ENCODE results near the gene LYPD6B.
A peak's percentile ranks its signal among the peaks of the same experiment; 100 is the strongest.

The LYPD6B gene

GRCh38 chr2:149223472-149224095 is 185.1 kb downstream of the LYPD6B start:
- H4K5ac ChIP-seq (ENCODE audit: low read length), result no peak overlapping the region
- peaks cover 19% of the 10 kb centered on the region for H3K4me1 ChIP-seq (ENCODE audit: control insufficient read depth, low read depth, low read length)
- H3K27ac ChIP-seq (ENCODE audit: low read depth, low read length), result no peak overlapping the region
- H3K4ac ChIP-seq (ENCODE audit: low read depth, low read length), result no peak overlapping the region
- H3K56ac ChIP-seq (ENCODE audit: low read length), result no peak overlapping the region
- H3K4me3 ChIP-seq (ENCODE audit: low read length), result no peak overlapping the region
- peak; percentile 73 for DNase-seq
- H3K36me3 ChIP-seq (ENCODE audit: control insufficient read depth, insufficient read depth, low read length), result no peaks in the 10 kb centered on the region
- no peak overlapping the region for H3K4me2 ChIP-seq (ENCODE audit: low read length)
- H3K23ac ChIP-seq (ENCODE audit: low read length), result no peak overlapping the region
- H2BK5ac ChIP-seq (ENCODE audit: low read length), result no peak overlapping the region
- H3K79me1 ChIP-seq (ENCODE audit: low read length), result no peaks in the 10 kb centered on the region
- H3K27me3 ChIP-seq (ENCODE audit: insufficient read depth, low read length, poor library complexity), result no peaks in the 10 kb centered on the region
- H2AK5ac ChIP-seq (ENCODE audit: low read length), result no peak overlapping the region
- H3K18ac ChIP-seq (ENCODE audit: low read length), result no peak overlapping the region
- no peak overlapping the region for H2BK120ac ChIP-seq (ENCODE audit: low read depth, low read length)
- H2BK15ac ChIP-seq (replicated peaks; ENCODE audit: low read depth), result no peak overlapping the region
- H3K9ac ChIP-seq (ENCODE audit: low read length), result no peak overlapping the region
- no peak overlapping the region for H4K8ac ChIP-seq (ENCODE audit: low read depth, low read length)
- no peaks in the 10 kb centered on the region for H3K79me2 ChIP-seq (ENCODE audit: control insufficient read depth, insufficient read depth, low read length)
- WGBS (ENCODE audit: extremely low coverage, insufficient coverage, low lambda C conversion rate), result no CpG with 5 or more reads among the region's 2 CpGs

- H3K4me3 ChIP-seq (ENCODE audit: low read length), result no peak overlapping the region
- H3K4me2 ChIP-seq (ENCODE audit: low read length), result no peak overlapping the region
- WGBS (ENCODE audit: extremely low coverage, insufficient coverage, low lambda C conversion rate), result no CpG with 5 or more reads among the region's 5 CpGs
- no peak overlapping the region for H3K4ac ChIP-seq (ENCODE audit: low read depth, low read length)
- no peak overlapping the region for H4K5ac ChIP-seq (ENCODE audit: low read length)
- peak; percentile 37 for DNase-seq
- H3K23ac ChIP-seq (ENCODE audit: low read length), result no peak overlapping the region
- no peaks in the 10 kb centered on the region for H3K36me3 ChIP-seq (ENCODE audit: control insufficient read depth, insufficient read depth, low read length)
- no peaks in the 10 kb centered on the region for H3K79me1 ChIP-seq (ENCODE audit: low read length)
- no peak overlapping the region for H3K18ac ChIP-seq (ENCODE audit: low read length)
- no peak overlapping the region for H2BK5ac ChIP-seq (ENCODE audit: low read length)
- H3K4me1 ChIP-seq (ENCODE audit: control insufficient read depth, low read depth, low read length), result peaks cover 15% of the 10 kb centered on the region
- no peak overlapping the region for H2AK5ac ChIP-seq (ENCODE audit: low read length)
- no peak overlapping the region for H2BK15ac ChIP-seq (replicated peaks; ENCODE audit: low read depth)
- H3K27ac ChIP-seq (ENCODE audit: low read depth, low read length), result no peak overlapping the region
- no peak overlapping the region for H4K8ac ChIP-seq (ENCODE audit: low read depth, low read length)
- no peak overlapping the region for H3K56ac ChIP-seq (ENCODE audit: low read length)
- H3K27me3 ChIP-seq (ENCODE audit: insufficient read depth, low read length, poor library complexity), result no peaks in the 10 kb centered on the region
- H3K79me2 ChIP-seq (ENCODE audit: control insufficient read depth, insufficient read depth, low read length), result no peaks in the 10 kb centered on the region
- no peak overlapping the region for H2BK120ac ChIP-seq (ENCODE audit: low read depth, low read length)
- no peak overlapping the region for H3K9ac ChIP-seq (ENCODE audit: low read length)
Measured at GRCh38 chr2:149224543-149224942, 186.0 kb downstream of the LYPD6B start.

GRCh38 chr2:149225446-149225845 is 186.9 kb downstream of the LYPD6B start:
- Histone ChIP-seq H2BK15ac (replicated peaks; ENCODE audit: low read depth) (no peak overlapping the region), H3K36me3 (ENCODE audit: control insufficient read depth, insufficient read depth, low read length) (no peaks in the 10 kb centered on the region), H3K56ac (ENCODE audit: low read length) (no peak overlapping the region), H3K9ac (ENCODE audit: low read length) (no peak overlapping the region), H2AK5ac (ENCODE audit: low read length) (no peak overlapping the region), H3K27me3 (ENCODE audit: insufficient read depth, low read length, poor library complexity) (no peaks in the 10 kb centered on the region), H3K4me1 (ENCODE audit: control insufficient read depth, low read depth, low read length) (peaks cover 11% of the 10 kb centered on the region), H4K5ac (ENCODE audit: low read length) (no peak overlapping the region), H3K79me1 (ENCODE audit: low read length) (no peaks in the 10 kb centered on the region), H3K79me2 (ENCODE audit: control insufficient read depth, insufficient read depth, low read length) (no peaks in the 10 kb centered on the region), H4K8ac (ENCODE audit: low read depth, low read length) (no peak overlapping the region), H3K18ac (ENCODE audit: low read length) (no peak overlapping the region), H3K4me3 (ENCODE audit: low read length) (no peak overlapping the region), H3K4ac (ENCODE audit: low read depth, low read length) (no peak overlapping the region), H3K4me2 (ENCODE audit: low read length) (no peak overlapping the region), H2BK5ac (ENCODE audit: low read length) (no peak overlapping the region), H2BK120ac (ENCODE audit: low read depth, low read length) (no peak overlapping the region), H3K27ac (ENCODE audit: low read depth, low read length) (no peak overlapping the region), H3K23ac (ENCODE audit: low read length) (no peak overlapping the region)
- no peak for DNase-seq
- WGBS (ENCODE audit: extremely low coverage, insufficient coverage, low lambda C conversion rate), result no CpG with 5 or more reads among the region's 2 CpGs

- Histone ChIP-seq H3K4ac (ENCODE audit: low read depth, low read length) (no peak overlapping the region), H2BK5ac (ENCODE audit: low read length) (no peak overlapping the region), H3K79me2 (ENCODE audit: control insufficient read depth, insufficient read depth, low read length) (no peaks in the 10 kb centered on the region), H3K36me3 (ENCODE audit: control insufficient read depth, insufficient read depth, low read length) (no peaks in the 10 kb centered on the region), H3K4me2 (ENCODE audit: low read length) (no peak overlapping the region), H3K23ac (ENCODE audit: low read length) (no peak overlapping the region), H2AK5ac (ENCODE audit: low read length) (no peak overlapping the region), H3K4me1 (ENCODE audit: control insufficient read depth, low read depth, low read length) (peaks cover 11% of the 10 kb centered on the region), H3K56ac (ENCODE audit: low read length) (no peak overlapping the region), H2BK15ac (replicated peaks; ENCODE audit: low read depth) (no peak overlapping the region), H3K4me3 (ENCODE audit: low read length) (no peak overlapping the region), H2BK120ac (ENCODE audit: low read depth, low read length) (no peak overlapping the region), H3K27me3 (ENCODE audit: insufficient read depth, low read length, poor library complexity) (no peaks in the 10 kb centered on the region), H4K8ac (ENCODE audit: low read depth, low read length) (no peak overlapping the region), H3K27ac (ENCODE audit: low read depth, low read length) (no peak overlapping the region), H3K79me1 (ENCODE audit: low read length) (no peaks in the 10 kb centered on the region), H3K9ac (ENCODE audit: low read length) (no peak overlapping the region), H4K5ac (ENCODE audit: low read length) (no peak overlapping the region), H3K18ac (ENCODE audit: low read length) (no peak overlapping the region)
- DNase-seq, result no peak
- no CpG with 5 or more reads among the region's 6 CpGs for WGBS (ENCODE audit: extremely low coverage, insufficient coverage, low lambda C conversion rate)
Measured at GRCh38 chr2:149226790-149227189, 188.3 kb downstream of the LYPD6B start.

DNA sequence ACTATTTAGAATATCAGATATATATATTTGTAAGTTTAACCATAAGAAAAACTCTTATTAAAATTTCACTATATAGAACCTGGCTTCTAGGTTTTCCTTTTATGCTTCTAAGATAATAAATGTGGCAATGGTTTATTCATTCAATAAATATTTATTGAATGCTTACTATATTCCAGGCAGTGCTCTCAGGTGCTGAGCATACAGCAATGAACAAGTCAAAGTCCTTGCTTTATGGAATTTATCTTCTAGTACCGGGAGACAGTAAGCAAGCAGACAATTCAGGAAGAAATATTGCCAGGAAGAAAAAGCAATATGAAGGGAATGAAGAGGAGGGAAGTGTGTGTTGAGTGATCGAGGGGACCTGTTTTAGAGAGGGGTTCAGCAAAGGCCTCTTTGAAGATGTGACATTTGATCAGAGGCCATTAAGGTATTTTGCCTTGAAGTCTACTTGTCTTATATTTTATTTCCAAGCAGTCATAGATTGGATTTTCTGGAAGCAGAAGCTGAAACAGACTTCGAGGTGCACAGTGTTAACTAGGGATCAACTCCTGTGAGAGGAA is 197.4 kb downstream of the LYPD6B start:
- Histone ChIP-seq H3K9ac (ENCODE audit: low read length) (no peak overlapping the region), H3K36me3 (ENCODE audit: control insufficient read depth, insufficient read depth, low read length) (no peaks in the 10 kb centered on the region), H3K27ac (ENCODE audit: low read depth, low read length) (no peak overlapping the region), H2BK120ac (ENCODE audit: low read depth, low read length) (no peak overlapping the region), H4K5ac (ENCODE audit: low read length) (no peak overlapping the region), H3K56ac (ENCODE audit: low read length) (no peak overlapping the region), H3K79me1 (ENCODE audit: low read length) (no peaks in the 10 kb centered on the region), H4K8ac (ENCODE audit: low read depth, low read length) (no peak overlapping the region), H2AK5ac (ENCODE audit: low read length) (no peak overlapping the region), H3K27me3 (ENCODE audit: insufficient read depth, low read length, poor library complexity) (no peaks in the 10 kb centered on the region), H3K18ac (ENCODE audit: low read length) (no peak overlapping the region), H3K4me1 (ENCODE audit: control insufficient read depth, low read depth, low read length) (no peaks in the 10 kb centered on the region), H3K4me3 (ENCODE audit: low read length) (no peak overlapping the region), H3K4ac (ENCODE audit: low read depth, low read length) (no peak overlapping the region), H3K4me2 (ENCODE audit: low read length) (no peak overlapping the region), H2BK15ac (replicated peaks; ENCODE audit: low read depth) (no peak overlapping the region), H3K79me2 (ENCODE audit: control insufficient read depth, insufficient read depth, low read length) (no peaks in the 10 kb centered on the region), H2BK5ac (ENCODE audit: low read length) (no peak overlapping the region), H3K23ac (ENCODE audit: low read length) (no peak overlapping the region)
- WGBS (ENCODE audit: extremely low coverage, insufficient coverage, low lambda C conversion rate), result no CpG with 5 or more reads among the region's 3 CpGs
- DNase-seq, result no peak

GRCh38 chr2:149236410-149236809 is 197.9 kb downstream of the LYPD6B start:
- Histone ChIP-seq H4K8ac (ENCODE audit: low read depth, low read length) (no peak overlapping the region), H3K27me3 (ENCODE audit: insufficient read depth, low read length, poor library complexity) (no peaks in the 10 kb centered on the region), H3K36me3 (ENCODE audit: control insufficient read depth, insufficient read depth, low read length) (no peaks in the 10 kb centered on the region), H3K79me1 (ENCODE audit: low read length) (no peaks in the 10 kb centered on the region), H4K5ac (ENCODE audit: low read length) (peak overlapping the region; percentile 71), H3K27ac (ENCODE audit: low read depth, low read length) (no peak overlapping the region), H2BK120ac (ENCODE audit: low read depth, low read length) (no peak overlapping the region), H3K18ac (ENCODE audit: low read length) (no peak overlapping the region), H3K4me3 (ENCODE audit: low read length) (no peak overlapping the region), H3K4ac (ENCODE audit: low read depth, low read length) (no peak overlapping the region), H3K23ac (ENCODE audit: low read length) (no peak overlapping the region), H2AK5ac (ENCODE audit: low read length) (no peak overlapping the region), H2BK15ac (replicated peaks; ENCODE audit: low read depth) (no peak overlapping the region), H2BK5ac (ENCODE audit: low read length) (no peak overlapping the region), H3K4me1 (ENCODE audit: control insufficient read depth, low read depth, low read length) (no peaks in the 10 kb centered on the region), H3K4me2 (ENCODE audit: low read length) (no peak overlapping the region), H3K56ac (ENCODE audit: low read length) (no peak overlapping the region), H3K79me2 (ENCODE audit: control insufficient read depth, insufficient read depth, low read length) (no peaks in the 10 kb centered on the region), H3K9ac (ENCODE audit: low read length) (no peak overlapping the region)
- no peak for DNase-seq
- WGBS (ENCODE audit: extremely low coverage, insufficient coverage, low lambda C conversion rate), result no CpG with 5 or more reads among the region's 2 CpGs
